Neutrophil (primary cell): ENCODE measurements around the gene TSHZ3.

Source experiments
- H3K27ac ChIP-seq: fragments of 200-600 bp; sonication (generic); 2 replicates; pipeline ENCODE4 v1.5.1; 2016; ENCODE audit warnings: mild to moderate bottlenecking, moderate library complexity
- H3K27me3 ChIP-seq: fragments of 200-600 bp; sonication (generic); 2 replicates; pipeline ENCODE4 v1.6.0; 2016; ENCODE audit warnings: mild to moderate bottlenecking
- H3K36me3 ChIP-seq: fragments of 200-600 bp; sonication (generic); 2 replicates; pipeline ENCODE4 v1.5.1; 2017
- H3K4me1 ChIP-seq, 2 experiments: fragments of 200-600 bp in 1 of 2; sonication (generic) in 1 of 2; 1 replicate in 1 of 2; 2 replicates in 1 of 2; pipeline versions ENCODE4 v1.5.1 to v1.6.1; 2013 to 2016; ENCODE audit warnings: low read depth in 1 of 2, low read length in 1 of 2, mild to moderate bottlenecking in 1 of 2, moderate library complexity in 1 of 2; ENCODE audit not compliant: control insufficient read depth in 1 of 2, insufficient read depth in 1 of 2
- H3K4me3 ChIP-seq, 2 experiments: fragments of 200-600 bp in 1 of 2; sonication (generic) in 1 of 2; 1 replicate in 1 of 2; 2 replicates in 1 of 2; pipeline ENCODE4 v1.5.1; 2013 to 2016; ENCODE audit warnings: low read depth in 1 of 2, low read length in 1 of 2, mild to moderate bottlenecking in 1 of 2, moderate library complexity in 1 of 2
- H3K9me3 ChIP-seq: fragments of 200-600 bp; sonication (generic); 2 replicates; pipeline ENCODE4 v1.5.1; 2016
- CTCF ChIP-seq: fragments of 200-600 bp; sonication (generic); IDR thresholded peaks from 2 replicates; pipeline ENCODE4 v1.5.1; 2016; ENCODE audit warnings: antibody characterized with exemption

The TSHZ3 gene

GRCh38 chr19:31317093-31317492 is 32.1 kb downstream of the TSHZ3 start:
- H3K36me3 ChIP-seq, result no peaks in the 10 kb centered on the region
- no peaks in the 10 kb centered on the region for H3K27me3 ChIP-seq
- no peak overlapping the region for H3K4me3 ChIP-seq
- H3K4me1 ChIP-seq, result peaks cover 20% of the 10 kb centered on the region in 2 experiments
- peak overlapping the region; percentile 65 for H3K27ac ChIP-seq
- H3K9me3 ChIP-seq, result no peaks in the 10 kb centered on the region
- no peak for TF ChIP-seq CTCF

GRCh38 chr19:31316201-31316951 is 32.9 kb downstream of the TSHZ3 start:
- no peaks in the 10 kb centered on the region for H3K27me3 ChIP-seq
- no peaks in the 10 kb centered on the region for H3K9me3 ChIP-seq
- peak overlapping the region; percentile 65 for H3K27ac ChIP-seq
- peaks cover 20% of the 10 kb centered on the region in 2 experiments for H3K4me1 ChIP-seq
- peak overlapping the region; percentile 21 to 24 for H3K4me3 ChIP-seq
- TF ChIP-seq CTCF, result no peak
- H3K36me3 ChIP-seq, result no peaks in the 10 kb centered on the region

GRCh38 chr19:31315652-31316051 is 33.6 kb downstream of the TSHZ3 start:
- no peak for TF ChIP-seq CTCF
- Histone ChIP-seq H3K27ac (no peak overlapping the region), H3K9me3 (no peaks in the 10 kb centered on the region), H3K36me3 (no peaks in the 10 kb centered on the region), H3K27me3 (no peaks in the 10 kb centered on the region), H3K4me3 (no peak overlapping the region), H3K4me1 (peaks cover 20% of the 10 kb centered on the region in 2 experiments)

- H3K4me1 ChIP-seq, result peaks cover 20 to 22% of the 10 kb centered on the region in 2 experiments
- no peak overlapping the region for H3K4me3 ChIP-seq
- no peaks in the 10 kb centered on the region for H3K27me3 ChIP-seq
- no peak overlapping the region for H3K27ac ChIP-seq
- no peaks in the 10 kb centered on the region for H3K36me3 ChIP-seq
- no peak for TF ChIP-seq CTCF
- H3K9me3 ChIP-seq, result no peaks in the 10 kb centered on the region
Observed at GRCh38 chr19:31314849-31315629, 34.2 kb downstream of the TSHZ3 start.

- no peak for TF ChIP-seq CTCF
- Histone ChIP-seq H3K27me3 (no peaks in the 10 kb centered on the region), H3K36me3 (no peaks in the 10 kb centered on the region), H3K9me3 (no peaks in the 10 kb centered on the region), H3K4me3 (no peak overlapping the region), H3K27ac (no peak overlapping the region), H3K4me1 (peaks cover 20 to 24% of the 10 kb centered on the region in 2 experiments)
Observed at GRCh38 chr19:31314156-31314555, 35.1 kb downstream of the TSHZ3 start.
